VCaP (cell line): ENCODE data around the gene ST8SIA1.

Source experiments
- H3K27ac ChIP-seq: fragments of 450-650 bp; 2 replicates; pipeline ENCODE4 v1.5.1; 2017
- TF ChIP-seq, protein P1 (sequence below): fragments of 450-650 bp; conservative IDR thresholded peaks from 2 replicates; pipeline ENCODE4 v1.5.1; 2017; ENCODE audit warnings: mild to moderate bottlenecking, moderate library complexity

ST8SIA1 gene

DNA sequence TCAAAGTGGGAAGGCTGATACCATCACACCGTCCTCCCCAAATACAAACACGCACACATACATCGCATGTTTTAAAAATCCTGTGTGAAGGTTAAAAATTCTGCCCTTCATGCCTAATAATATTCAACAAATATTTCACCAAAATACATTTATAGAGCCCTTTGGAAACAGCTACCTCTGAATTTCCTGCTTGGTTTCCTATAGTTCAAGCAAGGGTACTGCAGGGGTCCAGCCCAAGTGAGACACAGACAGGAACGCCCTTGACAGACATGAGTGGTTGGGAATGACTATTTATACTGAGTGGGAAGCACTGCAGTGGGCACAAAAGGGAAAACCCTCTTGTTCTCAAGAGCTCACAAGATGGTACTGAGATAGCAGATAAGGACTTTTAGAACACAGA is 51.0 kb downstream of the ST8SIA1 start:
- TF ChIP-seq, protein P1, sequence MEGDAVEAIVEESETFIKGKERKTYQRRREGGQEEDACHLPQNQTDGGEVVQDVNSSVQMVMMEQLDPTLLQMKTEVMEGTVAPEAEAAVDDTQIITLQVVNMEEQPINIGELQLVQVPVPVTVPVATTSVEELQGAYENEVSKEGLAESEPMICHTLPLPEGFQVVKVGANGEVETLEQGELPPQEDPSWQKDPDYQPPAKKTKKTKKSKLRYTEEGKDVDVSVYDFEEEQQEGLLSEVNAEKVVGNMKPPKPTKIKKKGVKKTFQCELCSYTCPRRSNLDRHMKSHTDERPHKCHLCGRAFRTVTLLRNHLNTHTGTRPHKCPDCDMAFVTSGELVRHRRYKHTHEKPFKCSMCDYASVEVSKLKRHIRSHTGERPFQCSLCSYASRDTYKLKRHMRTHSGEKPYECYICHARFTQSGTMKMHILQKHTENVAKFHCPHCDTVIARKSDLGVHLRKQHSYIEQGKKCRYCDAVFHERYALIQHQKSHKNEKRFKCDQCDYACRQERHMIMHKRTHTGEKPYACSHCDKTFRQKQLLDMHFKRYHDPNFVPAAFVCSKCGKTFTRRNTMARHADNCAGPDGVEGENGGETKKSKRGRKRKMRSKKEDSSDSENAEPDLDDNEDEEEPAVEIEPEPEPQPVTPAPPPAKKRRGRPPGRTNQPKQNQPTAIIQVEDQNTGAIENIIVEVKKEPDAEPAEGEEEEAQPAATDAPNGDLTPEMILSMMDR = no peak
- no peak overlapping the region for H3K27ac ChIP-seq

DNA sequence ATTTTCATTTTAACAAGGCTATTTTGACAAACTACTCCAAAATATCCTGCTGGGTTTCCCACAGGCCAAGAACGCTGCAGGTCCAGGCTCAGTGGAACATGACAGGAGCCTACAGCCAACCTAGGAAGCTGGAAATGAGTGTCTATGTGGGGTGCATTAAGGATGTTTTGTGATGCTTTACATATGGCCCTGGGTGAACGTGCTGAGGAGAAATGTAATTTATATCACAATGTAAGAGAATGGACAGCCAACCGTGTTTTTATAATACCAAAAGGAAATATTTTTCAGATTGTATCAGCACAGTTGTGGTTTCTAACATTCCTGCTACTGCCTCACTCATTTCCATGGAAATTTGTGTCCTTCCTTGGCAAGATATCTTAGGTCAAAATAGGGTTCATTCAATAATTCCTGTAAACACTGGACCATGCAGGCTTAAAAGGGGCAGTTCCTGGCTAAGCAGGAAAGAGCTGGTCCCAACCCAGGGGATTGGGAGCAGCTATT is 51.5 kb downstream of the ST8SIA1 start:
- TF ChIP-seq, protein P1 = no peak
- H3K27ac ChIP-seq = no peak overlapping the region

DNA sequence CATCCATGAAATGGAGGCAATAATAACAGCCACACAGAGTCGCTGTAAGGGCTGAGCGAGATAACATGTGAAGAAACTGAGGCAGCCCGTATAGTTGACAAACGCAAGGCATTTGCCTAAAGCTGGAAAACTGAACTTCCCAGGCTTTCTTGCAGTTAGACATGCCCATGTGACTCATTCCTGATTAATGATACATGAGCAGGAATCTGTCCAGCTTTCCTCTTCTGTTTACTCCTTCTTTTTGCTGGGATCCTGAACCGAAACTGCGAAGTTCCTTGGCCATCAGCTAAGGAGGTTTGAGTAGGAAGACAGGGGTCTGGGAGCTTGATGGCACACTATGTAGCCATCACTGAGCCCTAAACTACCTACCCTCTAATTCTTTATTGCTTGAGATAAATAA is 52.2 kb downstream of the ST8SIA1 start:
- H3K27ac ChIP-seq = no peak overlapping the region
- TF ChIP-seq, protein P1 = no peak

DNA sequence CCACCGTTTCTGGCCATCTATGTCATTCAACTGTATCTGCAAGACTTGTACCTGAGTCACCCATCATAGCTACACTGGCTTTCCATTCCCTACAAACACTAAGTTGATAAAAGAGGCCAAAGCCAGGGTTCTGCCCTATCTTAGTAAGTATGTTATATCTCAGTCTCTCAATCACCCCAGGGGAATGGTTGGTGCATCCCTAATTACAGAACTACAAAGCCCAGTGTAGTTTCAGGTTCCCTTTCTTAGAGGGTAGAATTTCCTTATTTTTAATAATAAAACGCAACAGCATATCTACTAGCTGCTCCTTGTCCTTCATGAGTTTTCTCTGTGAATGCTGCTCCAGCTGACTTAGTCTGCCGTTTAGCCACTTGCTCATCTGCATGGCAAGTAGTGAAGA is 57.6 kb downstream of the ST8SIA1 start:
- H3K27ac ChIP-seq = no peak overlapping the region
- TF ChIP-seq, protein P1 = no peak

DNA sequence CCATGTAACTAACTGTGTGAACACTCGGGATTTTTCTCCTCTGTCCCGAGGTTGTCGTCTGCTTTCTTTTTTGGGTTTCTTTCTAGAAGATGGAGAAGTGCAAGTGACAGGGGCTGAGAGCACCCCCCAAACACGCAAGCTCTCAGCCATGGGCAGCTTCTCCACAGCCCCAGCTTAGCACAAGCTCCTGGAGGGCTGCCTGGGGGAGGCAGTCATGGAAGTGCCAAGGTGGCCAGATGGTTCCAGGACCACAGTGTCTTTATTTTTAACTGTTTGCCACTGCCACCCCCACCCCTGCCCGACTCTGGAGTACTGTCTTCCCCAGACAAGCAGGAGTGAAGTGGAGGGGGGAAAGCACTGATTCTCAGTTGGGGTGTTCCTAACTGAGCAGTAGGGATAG is 58.2 kb downstream of the ST8SIA1 start:
- TF ChIP-seq, protein P1 = no peak
- no peak overlapping the region for H3K27ac ChIP-seq

DNA sequence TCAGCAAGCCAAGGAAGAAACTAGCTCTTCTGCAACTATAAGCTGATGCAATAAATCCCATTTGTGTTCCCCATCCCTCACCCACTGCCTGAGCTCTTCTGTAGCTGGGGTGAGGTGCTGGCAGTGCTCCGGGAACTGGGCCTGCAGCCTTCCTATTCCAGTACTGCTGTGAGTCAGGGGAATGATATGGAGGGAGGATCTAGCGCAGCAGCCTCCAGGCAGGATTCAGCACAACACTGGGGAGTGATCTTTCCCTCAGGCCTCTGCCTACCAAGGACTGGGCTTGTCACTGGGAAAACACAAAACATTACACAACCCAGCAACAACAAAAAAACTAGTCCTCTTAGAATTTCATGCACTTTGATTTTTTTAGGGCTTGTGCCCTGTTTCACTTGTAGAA is 58.7 kb downstream of the ST8SIA1 start:
- no peak overlapping the region for H3K27ac ChIP-seq
- TF ChIP-seq, protein P1 = no peak

DNA sequence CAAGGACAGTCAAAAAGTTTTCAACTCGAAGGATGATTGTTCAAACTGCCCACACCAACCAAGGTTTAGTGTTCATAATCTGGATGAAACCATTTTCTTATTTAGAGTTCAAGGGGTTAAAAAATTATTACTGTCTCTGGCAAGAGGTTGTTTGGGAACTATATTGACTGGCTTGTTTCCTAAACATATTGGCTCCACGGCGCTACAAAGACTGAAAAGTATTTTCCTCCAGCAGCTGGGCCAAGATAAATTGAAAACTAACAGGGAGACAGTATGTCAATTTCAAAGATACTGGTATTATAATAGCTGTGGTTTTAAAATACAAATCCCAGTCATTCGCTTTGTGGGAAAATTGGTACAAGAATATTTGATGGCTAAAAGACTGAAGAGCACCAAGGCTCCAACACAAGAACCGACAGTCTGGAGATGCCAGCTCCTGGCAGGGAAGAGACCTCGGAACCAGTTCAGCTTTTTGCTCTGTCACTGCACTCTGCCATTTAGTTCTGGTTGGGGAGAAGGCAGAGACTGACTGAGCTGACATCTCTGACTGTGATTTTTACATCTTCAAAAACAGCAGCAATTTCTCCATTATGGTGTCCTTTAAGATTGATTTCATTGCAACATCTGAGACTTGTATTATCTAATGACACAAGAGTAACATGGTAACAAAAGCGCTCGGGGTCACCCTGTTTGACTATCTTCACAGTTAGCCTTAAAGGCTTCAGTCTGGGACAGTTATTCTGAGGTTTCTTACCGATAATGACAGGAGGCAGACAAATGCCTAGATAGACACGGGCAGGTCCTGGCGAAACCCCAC is 62.0 kb downstream of the ST8SIA1 start:
- TF ChIP-seq, protein P1 = no peak
- no peak overlapping the region for H3K27ac ChIP-seq
